Erythroblast (primary cell): ENCODE data around the gene ELK3.

Source experiments
- GATA1 ChIP-seq: IDR thresholded peaks from 2 replicates; pipeline ENCODE4 v1.6.1; 2011; ENCODE audit warnings: low read depth, mild to moderate bottlenecking, control low read depth, low read length, moderate library complexity
- POLR2A ChIP-seq: IDR thresholded peaks from 2 replicates; pipeline ENCODE4 v1.6.1; 2011; ENCODE audit warnings: mild to moderate bottlenecking, low read length

- TF ChIP-seq POLR2A (no peak), GATA1 (no peak)
These were observed 55.3 kb downstream of the ELK3 start for GRCh38 chr12:96249196-96250118.
